Activated CD4-positive, alpha-beta T cell treated with anti-CD3 and anti-CD28 coated beads for 4 hours (primary cell): ENCODE data around the gene MAP2K3.
"Not testable (repeated sequence)": the region's sequence is repeated elsewhere in the genome, so short reads cannot be mapped to it uniquely, and the experiment has no call there.

Experiments used
- DNase-seq, 2 donors: peaks; one replicate each; pipeline ENCODE4 v3.0.0-alpha.2; 2020

Gene MAP2K3

DNA sequence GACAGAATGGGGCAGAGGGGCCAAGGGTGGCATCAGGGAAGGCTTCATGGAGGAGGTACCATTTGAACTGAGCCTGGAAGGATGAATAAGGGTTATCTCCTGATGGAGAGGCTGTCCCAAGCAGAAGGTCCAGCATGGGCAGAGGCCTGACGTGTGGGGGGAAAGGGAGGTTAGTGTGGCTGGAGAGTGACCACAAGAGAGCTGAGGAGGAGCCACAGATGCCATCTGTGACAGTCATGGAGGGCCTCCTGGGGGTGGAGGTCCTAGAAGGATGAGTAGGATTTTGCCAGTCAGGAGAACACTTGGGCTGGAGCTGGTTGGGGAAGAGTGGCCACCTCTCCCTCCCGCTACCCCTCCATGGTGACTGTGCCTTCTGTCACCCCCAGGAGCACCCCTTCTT, 29.2 kb downstream of the MAP2K3 start:
- DNase-seq, result not testable (repeated sequence)

DNA sequence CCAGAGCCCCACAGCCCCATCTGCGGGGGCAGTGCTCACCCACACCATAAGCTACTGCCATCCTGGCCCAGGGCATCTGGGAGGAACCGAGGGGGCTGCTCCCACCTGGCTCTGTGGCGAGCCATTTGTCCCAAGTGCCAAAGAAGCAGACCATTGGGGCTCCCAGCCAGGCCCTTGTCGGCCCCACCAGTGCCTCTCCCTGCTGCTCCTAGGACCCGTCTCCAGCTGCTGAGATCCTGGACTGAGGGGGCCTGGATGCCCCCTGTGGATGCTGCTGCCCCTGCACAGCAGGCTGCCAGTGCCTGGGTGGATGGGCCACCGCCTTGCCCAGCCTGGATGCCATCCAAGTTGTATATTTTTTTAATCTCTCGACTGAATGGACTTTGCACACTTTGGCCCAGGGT, 29.8 kb downstream of the MAP2K3 start:
- not testable (repeated sequence) for DNase-seq

DNA sequence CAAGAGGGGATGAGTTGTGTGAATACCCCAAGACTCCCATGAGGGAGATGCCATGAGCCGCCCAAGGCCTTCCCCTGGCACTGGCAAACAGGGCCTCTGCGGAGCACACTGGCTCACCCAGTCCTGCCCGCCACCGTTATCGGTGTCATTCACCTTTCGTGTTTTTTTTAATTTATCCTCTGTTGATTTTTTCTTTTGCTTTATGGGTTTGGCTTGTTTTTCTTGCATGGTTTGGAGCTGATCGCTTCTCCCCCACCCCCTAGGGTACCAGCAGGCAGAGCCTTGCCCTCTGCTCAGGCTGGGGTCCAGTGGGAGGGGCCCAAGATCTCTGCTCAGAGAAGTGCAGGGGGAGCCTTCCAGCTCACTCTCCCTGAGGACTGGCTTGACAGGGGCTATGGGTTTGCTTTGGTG, 30.2 kb downstream of the MAP2K3 start:
- DNase-seq, result not testable (repeated sequence)

DNA sequence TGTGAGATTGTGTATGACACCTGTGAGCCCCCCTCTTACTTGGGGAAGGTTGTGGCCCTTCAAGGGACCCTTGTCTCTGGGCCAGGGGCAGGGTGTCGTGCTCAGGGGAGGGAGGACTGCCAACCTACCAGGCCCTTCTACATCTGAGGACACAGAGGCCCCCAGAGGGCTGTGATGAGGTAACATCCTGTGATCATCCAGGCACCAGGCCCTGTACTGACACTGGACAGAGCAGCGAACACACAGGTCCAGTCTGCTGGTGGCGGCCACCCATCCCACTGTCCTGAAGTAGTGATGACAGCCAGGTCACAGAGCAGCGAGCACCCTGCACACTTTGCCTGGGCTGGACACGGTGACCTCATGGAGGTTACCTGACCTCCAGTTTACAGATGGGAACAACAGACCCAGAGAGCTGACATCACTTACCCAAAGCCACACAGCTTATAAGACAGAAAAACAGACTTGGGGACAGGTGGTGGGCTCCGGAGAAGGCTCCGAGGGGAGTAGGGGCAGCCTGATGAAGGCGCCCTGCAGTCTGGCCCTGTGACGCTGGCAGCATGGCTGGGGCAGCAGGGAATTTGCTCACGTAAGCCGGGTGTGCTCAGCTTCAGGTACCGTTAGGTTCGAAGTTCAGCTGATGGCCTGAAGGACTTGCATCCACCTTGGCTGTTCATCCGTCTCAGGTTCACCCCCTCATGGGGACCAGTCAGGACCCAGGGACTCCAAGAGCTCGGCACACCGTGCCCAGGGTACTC, 30.9 kb downstream of the MAP2K3 start:
- DNase-seq, result not testable (repeated sequence)

DNA sequence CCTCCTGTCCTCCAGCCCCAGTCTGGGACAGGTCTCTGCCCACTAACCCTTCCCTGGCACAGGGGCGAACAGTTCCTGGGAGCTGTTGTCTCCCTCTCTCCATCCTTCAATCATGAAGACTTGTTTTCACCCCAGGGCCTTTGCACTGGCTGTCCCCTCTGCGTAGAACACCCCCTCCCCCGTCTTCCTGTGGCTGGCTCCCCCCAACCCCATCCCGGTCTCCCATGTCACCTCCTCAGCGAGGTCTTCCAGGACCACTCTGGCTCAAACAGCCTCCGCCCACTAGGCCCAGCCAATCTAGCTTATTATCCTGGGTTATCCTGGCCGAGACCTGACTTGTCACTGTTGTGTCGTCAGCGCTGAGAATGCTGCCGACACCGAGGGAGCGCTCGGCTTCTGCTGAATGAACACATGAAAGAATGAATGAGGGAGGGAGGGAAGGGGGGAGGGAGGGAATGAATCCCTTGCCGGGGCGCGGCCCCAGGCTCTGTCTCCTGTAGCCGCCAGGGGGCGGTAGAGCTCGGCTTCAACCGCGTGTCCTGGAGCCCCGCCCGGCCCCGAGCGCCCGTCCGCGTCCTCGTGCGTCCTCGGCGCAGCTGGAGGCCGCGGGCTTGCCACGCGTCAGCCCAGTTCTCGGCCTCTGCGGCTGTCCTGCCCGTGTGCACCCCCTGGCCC, 31.8 kb downstream of the MAP2K3 start:
- peak in 1 of 2 donors; percentile 18 for DNase-seq

DNA sequence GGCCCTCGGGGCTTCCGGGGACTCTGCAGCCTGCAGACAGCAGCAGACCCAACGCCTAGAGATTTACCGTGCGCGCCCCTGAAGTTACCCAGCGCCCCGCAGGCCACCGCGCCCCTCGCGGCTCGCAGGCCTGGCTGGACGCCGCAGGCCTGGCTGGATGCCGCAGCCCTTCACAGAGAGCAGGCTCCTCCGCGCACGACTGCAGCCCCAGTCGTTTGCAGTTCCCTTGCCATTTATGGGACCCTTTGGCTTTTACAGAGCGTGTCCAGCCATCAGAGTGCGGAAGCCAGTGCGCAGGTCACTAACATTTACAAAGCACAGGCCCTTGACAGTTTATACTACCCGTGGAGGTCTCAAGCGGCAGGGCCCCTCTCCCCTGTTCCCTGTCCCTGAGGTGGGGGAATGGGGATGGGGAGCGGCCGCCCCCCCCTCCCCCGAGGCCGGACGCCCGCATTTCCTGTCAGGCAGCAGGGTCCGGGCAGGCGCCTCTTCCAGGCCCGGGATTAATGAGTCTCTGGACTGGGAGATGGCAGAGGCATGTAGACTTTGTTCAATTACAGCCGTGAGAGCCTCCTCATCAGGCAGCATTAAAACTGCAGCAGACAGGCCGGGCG, 32.5 kb downstream of the MAP2K3 start:
- not testable (repeated sequence) for DNase-seq

DNA sequence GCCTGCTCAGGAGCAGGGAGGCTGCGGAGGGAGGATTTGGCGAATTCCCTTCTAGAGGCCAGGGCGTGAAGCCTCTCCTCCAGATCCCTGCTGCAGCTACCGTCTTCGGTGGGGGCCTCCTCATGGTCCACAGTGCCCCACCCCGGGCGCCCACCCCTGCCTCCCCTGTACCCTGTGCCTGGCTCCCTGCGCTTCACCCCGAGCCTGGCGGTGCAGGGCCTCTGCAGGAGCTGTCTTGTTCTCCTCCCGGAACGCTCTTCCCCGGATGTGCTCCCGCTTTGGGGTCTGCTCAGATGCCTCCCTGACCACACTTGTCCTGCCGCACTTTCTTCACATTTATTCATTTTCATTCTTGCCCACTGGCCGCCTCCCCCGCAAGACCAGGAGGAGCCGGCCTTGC, 33.3 kb downstream of the MAP2K3 start:
- not testable (repeated sequence) for DNase-seq

DNA sequence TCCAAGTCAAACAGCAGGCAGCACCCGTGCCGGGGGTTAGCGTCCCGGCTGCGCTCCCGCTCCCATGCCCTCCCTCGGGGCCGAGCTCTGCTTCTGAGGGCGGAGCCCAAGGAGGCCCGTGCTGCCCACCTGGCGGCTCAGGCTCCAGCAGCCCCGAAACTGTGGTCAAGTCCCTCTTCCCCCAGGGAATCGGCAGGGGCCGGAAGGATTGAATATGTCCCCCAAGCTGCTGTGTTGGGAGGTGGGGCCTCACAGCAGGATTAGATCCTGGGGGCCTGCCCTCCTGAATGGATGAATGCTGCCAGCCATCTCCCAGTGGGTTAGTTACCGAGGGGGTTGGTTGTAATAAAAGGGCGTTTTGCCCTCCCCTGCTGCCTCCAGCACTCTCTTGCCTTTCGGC, 33.9 kb downstream of the MAP2K3 start:
- DNase-seq, result no peak

DNA sequence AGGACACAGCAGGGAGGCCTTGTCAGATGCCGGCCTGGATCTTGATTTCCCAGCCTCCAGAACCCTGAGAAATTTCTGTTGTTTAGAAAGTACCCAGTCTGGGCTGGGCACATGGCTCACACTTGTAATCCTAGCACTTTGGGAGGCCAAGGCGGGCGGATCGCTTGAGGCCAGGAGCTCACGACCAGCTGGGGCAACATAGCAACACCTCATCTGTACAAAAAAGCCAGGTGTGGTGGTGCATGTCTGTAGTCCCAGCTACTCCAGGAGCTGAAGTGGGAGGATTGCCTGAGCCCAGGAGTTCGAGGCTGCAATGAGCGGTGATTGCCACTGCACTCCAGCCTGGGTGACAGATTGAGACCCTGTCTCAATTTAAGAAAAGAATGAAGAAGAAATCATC, 34.3 kb downstream of the MAP2K3 start:
- not testable (repeated sequence) for DNase-seq

DNA sequence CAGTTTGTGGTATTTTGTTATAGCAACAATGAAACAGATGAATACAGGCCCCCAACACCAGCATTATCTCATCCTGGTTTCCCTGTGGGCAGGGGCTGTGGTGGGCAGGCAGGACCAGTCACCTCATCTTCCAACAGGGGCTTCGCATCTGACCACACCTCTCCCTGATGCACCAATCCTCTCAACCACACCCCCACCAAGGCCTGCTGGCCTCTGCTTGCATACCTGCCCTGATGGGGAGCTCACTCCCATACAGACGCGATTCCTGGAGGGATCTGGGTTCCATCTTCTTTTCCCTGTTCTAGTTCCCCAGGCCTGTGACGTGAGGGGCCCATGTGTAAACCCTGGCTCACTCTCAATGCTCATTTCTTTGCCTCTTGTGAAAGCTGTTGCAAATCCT, 34.7 kb downstream of the MAP2K3 start:
- DNase-seq, result not testable (repeated sequence)

DNA sequence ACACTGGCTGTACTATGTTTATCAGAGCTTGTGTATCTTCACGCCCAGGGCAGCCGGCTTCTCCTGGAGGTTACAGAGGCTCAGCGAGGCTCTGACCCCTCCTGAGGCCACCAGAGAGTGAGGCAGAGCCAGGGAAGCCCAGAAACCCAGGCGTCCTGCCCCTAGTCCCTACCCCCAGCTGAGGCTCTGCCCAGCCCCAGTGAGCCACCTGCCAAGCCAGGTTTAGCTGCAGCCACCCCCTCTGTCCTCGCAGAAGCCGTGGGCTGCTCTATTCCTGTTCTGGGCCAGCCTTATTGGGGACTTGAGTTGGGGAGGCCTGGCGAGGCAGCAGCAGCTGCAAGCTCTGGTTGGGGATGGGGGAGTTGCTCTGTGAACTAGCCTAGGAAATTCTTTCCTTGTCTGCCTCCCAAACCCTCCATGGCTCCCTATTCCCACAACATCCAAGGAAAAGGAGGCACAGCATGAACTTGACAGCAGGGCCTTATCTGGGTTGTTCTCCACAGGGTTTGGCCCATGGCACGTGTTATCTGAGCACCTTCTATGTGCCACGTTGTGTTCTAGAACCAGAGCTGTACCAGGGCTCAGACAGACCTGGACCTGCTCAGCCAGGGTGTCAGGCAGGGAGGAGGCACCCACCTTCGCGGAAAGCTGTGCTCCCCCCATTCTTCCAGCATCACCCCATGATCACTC, 35.3 kb downstream of the MAP2K3 start:
- not testable (repeated sequence) for DNase-seq

DNA sequence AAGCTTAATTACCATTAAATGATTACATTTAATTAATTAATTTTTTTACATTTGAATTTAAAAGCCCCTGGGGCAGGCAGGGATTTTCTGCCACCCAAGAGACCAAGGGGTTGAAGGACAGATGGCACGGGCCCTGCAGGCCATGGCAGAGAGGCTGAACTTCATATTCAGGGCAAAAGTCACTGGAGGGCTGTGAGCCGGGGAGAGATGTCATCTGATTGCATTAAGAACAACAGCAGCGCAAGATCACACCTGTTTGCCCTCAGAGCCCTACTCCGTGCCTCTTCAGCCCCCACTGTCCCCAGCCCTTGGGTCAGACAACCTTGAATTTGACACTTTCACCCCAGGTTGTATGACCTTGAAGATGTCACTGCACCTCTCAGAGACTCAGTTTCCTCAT, 35.9 kb downstream of the MAP2K3 start:
- not testable (repeated sequence) for DNase-seq

DNA sequence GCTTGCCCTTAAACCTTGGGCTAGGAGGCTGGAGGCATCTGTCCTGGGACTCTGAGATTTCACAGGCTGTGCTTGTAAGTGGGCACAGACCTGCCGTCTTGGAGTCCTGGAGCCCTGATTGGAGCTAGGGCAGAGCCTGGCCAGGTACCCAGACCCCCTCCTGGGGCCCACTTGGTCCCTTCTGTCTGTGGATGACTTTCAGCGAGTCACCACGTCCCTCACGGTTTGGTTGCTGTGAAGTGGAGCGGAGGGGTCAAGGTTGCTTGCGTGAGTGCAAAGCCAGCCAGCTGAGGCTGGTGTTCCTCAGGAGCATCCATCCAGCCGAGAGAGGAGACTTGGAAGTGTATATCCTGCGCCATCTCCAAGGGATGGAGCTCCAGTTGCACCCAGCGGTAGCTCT, 36.5 kb downstream of the MAP2K3 start:
- not testable (repeated sequence) for DNase-seq

DNA sequence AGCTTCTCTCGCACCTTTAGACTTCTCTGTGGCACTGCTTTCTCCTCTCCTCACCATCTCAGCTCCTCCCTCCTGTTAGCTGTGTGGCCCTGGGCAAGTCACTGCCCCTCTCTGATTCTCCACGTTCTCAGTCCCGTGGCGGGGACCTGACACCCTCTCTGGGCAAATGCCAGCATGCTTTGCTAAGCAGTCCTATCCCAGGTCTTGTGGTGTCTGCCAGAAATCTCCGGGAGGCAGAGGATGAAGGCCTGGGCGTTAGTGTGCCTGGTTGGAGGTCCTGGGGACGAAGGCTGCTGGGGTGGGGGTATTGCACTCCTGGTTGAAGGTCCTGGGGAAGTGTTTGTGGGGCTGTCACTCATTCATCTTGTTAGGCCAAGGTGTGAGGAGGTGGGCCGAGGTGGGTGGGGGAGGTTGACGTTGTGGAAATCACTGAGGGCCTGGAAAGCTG, 37.3 kb downstream of the MAP2K3 start:
- not testable (repeated sequence) for DNase-seq

DNA sequence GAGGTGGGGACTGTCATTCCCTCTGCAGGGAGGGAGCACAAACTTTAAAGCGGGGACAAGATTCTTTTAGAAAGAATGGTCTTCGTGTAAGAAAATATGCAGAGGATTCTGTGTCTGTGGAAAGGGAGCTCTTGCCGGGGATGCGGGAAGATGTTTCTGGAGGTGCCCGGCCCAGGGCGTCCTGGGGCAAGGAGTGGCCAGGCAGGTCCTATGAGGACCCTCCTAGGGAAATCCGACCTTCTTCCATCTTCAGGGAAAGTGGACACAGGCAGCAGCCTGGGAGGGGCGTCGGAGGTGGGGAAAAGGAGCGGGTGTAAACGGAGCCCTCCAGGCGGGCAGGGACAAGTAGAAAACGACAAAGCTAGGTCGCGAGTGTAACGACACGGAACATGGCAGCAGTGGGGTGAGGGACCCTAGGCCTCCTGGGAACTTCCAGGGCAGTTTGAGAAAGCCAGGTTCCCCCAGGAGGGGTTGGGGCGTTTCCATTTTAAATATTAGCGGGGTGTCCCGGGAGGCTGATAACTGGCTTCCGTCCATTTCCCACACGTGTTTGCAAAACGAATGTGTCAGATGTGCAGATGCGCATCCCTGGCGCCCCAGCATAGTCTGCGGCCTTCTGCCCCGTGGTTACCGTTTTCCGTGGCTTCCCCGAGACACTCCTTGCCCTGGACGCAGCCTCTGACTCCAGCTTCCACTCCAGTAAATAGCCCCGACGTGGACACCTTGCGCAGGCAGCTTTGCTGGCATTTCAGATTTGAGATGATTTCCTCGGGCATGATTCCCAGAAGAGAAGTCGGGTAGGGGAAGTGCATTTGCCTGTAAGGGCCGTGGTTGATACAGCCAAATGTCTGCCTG, 39.0 kb downstream of the MAP2K3 start:
- not testable (repeated sequence) for DNase-seq

DNA sequence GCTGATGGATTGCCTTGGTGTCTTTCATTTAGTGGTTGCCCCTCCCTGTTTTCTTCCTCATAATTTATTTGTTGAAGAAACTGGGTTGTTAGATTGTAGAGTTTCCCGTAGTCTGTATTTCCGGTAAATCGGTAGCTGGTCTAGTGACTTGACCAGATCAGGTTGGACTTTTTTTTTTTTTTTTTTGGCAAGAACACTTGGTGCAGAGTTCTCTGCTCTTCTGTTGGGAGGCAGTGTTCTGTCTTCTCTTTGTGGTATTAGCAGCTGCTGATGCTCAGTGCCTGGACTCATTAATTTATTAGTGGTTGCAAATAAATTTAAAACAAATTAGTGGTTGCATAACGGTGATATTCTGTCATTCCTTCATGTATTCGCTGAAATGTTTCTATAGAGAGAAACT, 40.2 kb downstream of the MAP2K3 start:
- not testable (repeated sequence) for DNase-seq

DNA sequence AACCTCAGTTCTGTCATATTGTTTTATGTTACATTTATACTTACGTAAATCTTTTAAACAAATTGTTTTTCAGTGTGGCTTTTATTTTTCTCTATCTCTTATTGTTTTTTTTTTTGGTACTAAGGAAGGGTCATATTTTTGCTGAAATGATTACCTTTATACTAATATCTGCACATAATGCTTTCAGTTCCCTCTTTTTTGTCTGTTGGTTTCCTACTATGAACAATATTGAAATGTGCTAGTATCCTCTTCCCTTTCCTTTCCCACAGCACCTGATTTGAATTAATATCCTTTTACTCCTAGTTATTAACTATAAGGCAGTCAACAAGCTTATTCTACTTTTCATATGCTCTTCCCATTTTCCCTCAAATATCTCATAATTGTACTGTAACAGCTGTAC, 43.4 kb downstream of the MAP2K3 start:
- DNase-seq, result not testable (repeated sequence)

DNA sequence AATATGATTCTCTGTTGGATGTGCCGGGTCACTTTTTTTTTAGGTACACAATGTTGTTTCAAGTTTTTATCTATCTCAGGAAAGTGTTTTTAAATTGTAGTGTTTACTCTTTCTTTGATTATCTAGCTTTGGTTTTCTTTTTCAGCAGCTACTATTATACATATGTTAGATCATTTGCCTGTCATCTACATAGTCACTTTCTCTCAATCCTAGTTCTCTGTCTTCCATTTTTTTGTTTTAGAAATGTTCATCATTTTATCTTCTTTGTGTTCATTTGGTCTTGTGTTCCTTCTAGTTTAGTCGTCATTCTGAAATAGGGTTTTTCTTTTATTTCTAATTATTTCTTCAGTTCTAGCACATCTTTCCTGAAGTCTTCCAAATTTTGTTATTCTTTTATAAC, 44.3 kb downstream of the MAP2K3 start:
- not testable (repeated sequence) for DNase-seq

DNA sequence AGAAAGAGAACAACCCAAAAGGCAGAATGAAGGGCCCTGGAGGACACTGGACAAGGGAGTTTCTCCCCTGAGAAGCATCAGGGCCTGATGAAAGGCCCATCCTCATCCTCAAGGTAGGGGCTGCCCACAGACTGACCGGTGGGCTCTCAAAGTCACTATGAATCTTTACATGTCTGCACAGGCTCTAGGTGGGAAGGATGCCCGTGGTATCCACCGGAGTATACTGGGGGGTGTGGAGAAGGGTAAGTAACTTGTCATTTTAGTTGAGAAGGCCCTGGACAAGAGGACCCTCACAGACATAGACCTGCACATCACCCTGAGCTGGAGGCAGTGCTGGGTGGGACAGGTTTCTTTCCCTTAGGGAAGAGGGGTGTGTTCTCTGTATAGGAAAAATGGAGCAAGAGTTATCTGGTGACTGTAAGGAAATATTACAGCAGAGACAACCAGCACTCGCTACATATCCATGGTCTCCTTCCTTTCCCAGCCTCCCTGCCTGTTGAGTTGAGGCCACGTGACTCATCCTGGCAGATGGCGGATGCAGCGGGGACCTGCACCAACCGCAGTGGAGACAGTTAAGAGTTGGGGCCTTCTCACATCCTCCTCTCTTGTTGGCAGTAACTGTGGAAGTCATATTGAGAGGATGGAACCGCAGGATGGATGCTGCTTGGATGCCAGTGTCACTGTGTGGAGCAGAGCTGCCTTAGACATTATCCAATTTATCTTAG, 46.1 kb downstream of the MAP2K3 start:
- no peak for DNase-seq

DNA sequence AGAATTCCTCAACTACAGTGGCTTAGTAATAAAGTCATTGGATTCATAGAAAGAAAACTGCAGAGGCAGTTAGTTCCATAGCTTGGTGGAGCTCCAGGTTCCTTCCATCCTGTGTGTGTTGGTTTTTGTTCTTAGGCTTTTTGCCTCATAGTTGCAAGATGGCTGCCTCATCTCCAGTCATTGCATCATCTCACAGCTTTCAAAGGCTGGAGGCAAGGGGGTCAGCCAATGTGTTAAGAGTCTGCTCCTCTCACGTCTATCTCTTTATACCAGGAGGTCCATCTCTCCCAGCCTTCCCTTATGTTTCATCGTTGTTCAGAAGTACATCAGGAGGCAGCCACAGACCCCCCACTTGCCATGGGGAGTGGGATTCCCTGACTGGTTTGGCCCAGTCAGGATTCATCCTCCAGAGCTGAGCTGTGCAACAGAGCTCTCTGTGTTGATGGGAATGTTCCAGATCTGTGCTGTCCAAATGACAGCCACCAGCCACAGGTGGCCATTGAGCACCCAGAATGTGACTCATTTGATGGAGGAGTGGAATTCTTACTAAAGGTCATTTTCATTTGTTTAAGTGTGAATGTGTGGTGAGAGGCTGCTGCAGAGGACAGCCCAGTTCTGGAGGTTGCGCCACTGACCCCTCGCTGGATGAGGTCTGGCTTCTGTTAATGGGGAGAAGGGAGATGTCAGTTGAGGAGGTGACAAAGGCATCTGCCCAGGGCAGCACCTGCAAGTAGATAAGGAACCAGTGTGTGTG, 52.2 kb downstream of the MAP2K3 start:
- DNase-seq, result not testable (repeated sequence)
